SK-N-MC (cell line): ENCODE measurements around the gene ZNF92.

ENCODE experiments used
- EZH2 ChIP-seq: fragments of 200-600 bp; sonication (generic); IDR thresholded peaks from one replicate; pipeline ENCODE4 v1.6.1; 2017; ENCODE audit warnings: antibody characterized with exemption
- FOXP2 ChIP-seq: optimal IDR thresholded peaks from 2 replicates; pipeline ENCODE3; 2011; ENCODE audit warnings: mild to moderate bottlenecking, moderate library complexity; ENCODE audit not compliant: insufficient read depth; ENCODE audit errors: extremely low read length, control extremely low read depth
- POLR2AphosphoS5 ChIP-seq: IDR thresholded peaks from 2 replicates; pipeline ENCODE4 v1.6.1; 2012; ENCODE audit warnings: mild to moderate bottlenecking, low read depth, low read length, borderline replicate concordance

DNA sequence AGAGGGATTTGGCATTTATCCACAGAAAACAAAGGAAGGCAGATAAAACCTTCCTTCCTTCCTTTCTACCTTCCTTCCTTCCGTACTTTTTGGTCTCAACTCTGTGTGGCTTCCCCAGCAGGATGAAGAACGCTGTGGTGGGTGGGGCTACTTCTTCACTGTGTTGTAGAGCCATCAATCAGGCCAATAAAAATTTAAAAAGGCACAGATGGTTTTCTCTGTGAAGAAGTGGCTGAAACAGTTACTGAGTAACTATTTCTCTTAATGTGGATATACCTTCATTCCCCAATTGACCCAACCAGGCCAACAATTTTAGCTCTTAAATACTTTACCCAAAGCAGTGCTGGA, 75.8 kb downstream of the ZNF92 start:
- TF ChIP-seq POLR2AphosphoS5 = no peak
- TF ChIP-seq EZH2 = no peak
- no peak for TF ChIP-seq FOXP2
